Kidney (tissue), 14 donors: ENCODE data around the gene DLAT. TPM values are rescaled to one million over a fixed set of nuclear protein-coding genes. Genes with fewer than 3 reads are reported as not detected.

Source experiments
- DNase-seq, 5 donors: peaks; one replicate each; pipeline ENCODE4 v3.0.0-alpha.2; 2013 to 2020
- FAIRE-seq: peaks from 2 replicates; lab custom pipeline; 2012; peaks lifted over from hg19 to GRCh38; lab: Jason Lieb, UNC
- H3K27ac ChIP-seq, 2 donors: one replicate each; pipeline ENCODE4 v1.7.0; 2013; ENCODE audit warnings: low read depth in 2 of 2, low read length in 2 of 2, inconsistent platforms in 1 of 2
- H3K27me3 ChIP-seq: one replicate; pipeline ENCODE4 v1.7.1; 2013; ENCODE audit warnings: low read length, inconsistent platforms; ENCODE audit not compliant: control insufficient read depth, insufficient read depth
- H3K36me3 ChIP-seq, 3 donors: one replicate each; pipeline versions ENCODE4 v1.7.0 to v1.7.1; 2013; ENCODE audit warnings: low read length in 3 of 3, control low read depth in 1 of 3, inconsistent platforms in 1 of 3; ENCODE audit not compliant: insufficient read depth in 3 of 3, control insufficient read depth in 2 of 3
- H3K4me1 ChIP-seq, 3 donors: one replicate each; pipeline versions ENCODE4 v1.7.0 to v1.7.1; 2013; ENCODE audit warnings: low read length in 3 of 3, inconsistent platforms in 1 of 3, low read depth in 1 of 3; ENCODE audit not compliant: control insufficient read depth in 2 of 3, insufficient read depth in 2 of 3
- H3K4me3 ChIP-seq, 3 donors: one replicate each; pipeline versions ENCODE4 v1.7.0 to v1.8.1; 2013; ENCODE audit warnings: low read length in 3 of 3, control low read depth in 1 of 3, inconsistent platforms in 1 of 3
- H3K9ac ChIP-seq, 3 donors: one replicate each; pipeline versions ENCODE4 v1.7.0 to v1.7.1; 2013; ENCODE audit warnings: low read length in 3 of 3, control low read depth in 1 of 3, inconsistent platforms in 1 of 3
- H3K9me3 ChIP-seq, 3 donors: one replicate each; pipeline versions ENCODE4 v1.7.0 to v1.7.1; 2013; ENCODE audit warnings: low read length in 3 of 3, control low read depth in 1 of 3, inconsistent platforms in 1 of 3; ENCODE audit not compliant: control insufficient read depth in 2 of 3, insufficient read depth in 1 of 3
- intact Hi-C: fragments of 100-400 bp; cut with DNase I; formaldehyde crosslinking; loops from one replicate; pipeline ENCODE4 v1.11.1; 2022
- polyA plus RNA-seq: library from polyadenylated mRNA; stranded (reverse); fragments of 350-450 nt; fragmentation: Illumina TruSeq; extraction: RNeasy Lipid Tissue Mini Kit (QIAGEN cat#74804); gene quantifications from one replicate; pipeline ENCODE4 v1.2.3, GENCODE V29; 2014; ENCODE audit warnings: low read depth, low replicate concordance; ENCODE audit not compliant: insufficient read depth
- total RNA-seq: library from RNA; stranded (reverse); fragmentation: NEBNext Ultra II Directional; extraction: Animal tissue kit (Norgen Biotek cat#: 25700); gene quantifications from one replicate; pipeline ENCODE4 v1.2.1, GENCODE V29; 2021
- TF ChIP-seq, protein P1 (sequence below): IDR thresholded peaks from 3 replicates; pipeline ENCODE4 v1.5.1; 2012; ENCODE audit warnings: mild to moderate bottlenecking, moderate library complexity, borderline replicate concordance; ENCODE audit not compliant: insufficient read depth; ENCODE audit errors: extremely low read depth
- donor health status: control.
- donor health status: control.
- donor health status: control.
- donor health status: control.
- donor health status: control.
- donor health status: DM: yes; HTN: yes; CAD: no.
- donor health status: Normal renal cell carcinoma (clear cell type).

Gene DLAT
- total and polyA plus RNA-seq, 2 donors from 2014 or later = 27.5 to 33.1 TPM

GRCh38 chr11:112033902-112034301, 8.7 kb downstream of the DLAT start:
- Histone ChIP-seq H3K27ac (no peak overlapping the region), H3K9ac (no peak overlapping the region), H3K27me3 (no peaks in the 10 kb centered on the region), H3K9me3 (no peaks in the 10 kb centered on the region), H3K4me3 (no peak overlapping the region), H3K4me1 (no peaks in the 10 kb centered on the region), H3K36me3 (peaks cover 2 to 36% (median 24%) of the 10 kb centered on the region in 3 donors)
- TF ChIP-seq, protein P1, sequence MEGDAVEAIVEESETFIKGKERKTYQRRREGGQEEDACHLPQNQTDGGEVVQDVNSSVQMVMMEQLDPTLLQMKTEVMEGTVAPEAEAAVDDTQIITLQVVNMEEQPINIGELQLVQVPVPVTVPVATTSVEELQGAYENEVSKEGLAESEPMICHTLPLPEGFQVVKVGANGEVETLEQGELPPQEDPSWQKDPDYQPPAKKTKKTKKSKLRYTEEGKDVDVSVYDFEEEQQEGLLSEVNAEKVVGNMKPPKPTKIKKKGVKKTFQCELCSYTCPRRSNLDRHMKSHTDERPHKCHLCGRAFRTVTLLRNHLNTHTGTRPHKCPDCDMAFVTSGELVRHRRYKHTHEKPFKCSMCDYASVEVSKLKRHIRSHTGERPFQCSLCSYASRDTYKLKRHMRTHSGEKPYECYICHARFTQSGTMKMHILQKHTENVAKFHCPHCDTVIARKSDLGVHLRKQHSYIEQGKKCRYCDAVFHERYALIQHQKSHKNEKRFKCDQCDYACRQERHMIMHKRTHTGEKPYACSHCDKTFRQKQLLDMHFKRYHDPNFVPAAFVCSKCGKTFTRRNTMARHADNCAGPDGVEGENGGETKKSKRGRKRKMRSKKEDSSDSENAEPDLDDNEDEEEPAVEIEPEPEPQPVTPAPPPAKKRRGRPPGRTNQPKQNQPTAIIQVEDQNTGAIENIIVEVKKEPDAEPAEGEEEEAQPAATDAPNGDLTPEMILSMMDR = no peak
- DNase-seq (no peak), FAIRE-seq (no peak)
- intact Hi-C loops = no loop called here

GRCh38 chr11:112037527-112037926, 12.3 kb downstream of the DLAT start:
- no peak overlapping the region for H3K27ac ChIP-seq
- no peaks in the 10 kb centered on the region for H3K4me1 ChIP-seq
- intact Hi-C loops = no loop called here
- DNase-seq (no peak), FAIRE-seq (no peak)
- no peaks in the 10 kb centered on the region for H3K9me3 ChIP-seq
- H3K36me3 ChIP-seq = peaks cover 2 to 34% (median 18%) of the 10 kb centered on the region in 3 donors
- no peak overlapping the region for H3K9ac ChIP-seq
- no peak overlapping the region for H3K4me3 ChIP-seq
- TF ChIP-seq, protein P1 = no peak
- no peaks in the 10 kb centered on the region for H3K27me3 ChIP-seq

DNA sequence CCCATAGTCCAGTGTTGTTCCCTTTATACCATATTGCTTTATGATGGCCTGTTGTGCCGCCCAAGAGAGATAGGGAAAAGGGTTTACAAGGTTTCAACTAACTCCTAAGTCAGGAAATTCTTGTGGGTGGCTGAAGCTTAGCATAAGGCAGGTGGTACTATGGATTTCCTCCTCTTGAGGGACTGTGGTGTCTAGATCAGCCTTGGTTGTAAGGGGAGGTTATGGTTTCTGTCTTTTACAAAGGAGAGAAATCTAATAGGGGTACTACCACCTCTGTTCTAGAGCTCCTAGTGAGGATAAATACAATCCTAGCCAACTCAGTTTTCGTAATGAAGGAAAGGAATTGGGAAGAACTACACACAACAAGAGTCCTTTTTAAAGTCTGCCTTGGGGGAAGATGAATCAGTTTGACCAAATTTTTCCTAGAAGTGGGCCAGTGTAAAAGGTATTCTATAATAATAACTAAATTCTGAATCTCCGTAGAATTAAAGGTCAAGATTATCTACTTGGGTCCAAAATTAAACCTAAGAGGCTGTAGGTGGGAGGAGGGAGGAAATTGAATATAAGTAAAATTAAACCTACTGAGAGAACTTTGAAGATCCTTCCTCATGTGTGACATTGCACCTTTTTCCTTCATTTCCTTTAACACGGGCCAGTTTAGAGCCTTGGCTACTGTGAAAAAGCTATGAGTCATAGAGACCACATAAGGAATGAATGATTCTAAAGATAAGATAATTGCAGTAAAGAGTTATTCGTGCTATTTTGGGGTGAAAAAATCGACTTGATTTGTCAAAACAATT, 17.2 kb downstream of the DLAT start:
- no peaks in the 10 kb centered on the region for H3K9me3 ChIP-seq
- no peak for FAIRE-seq
- peaks cover 5 to 32% (median 7%) of the 10 kb centered on the region in 3 donors for H3K36me3 ChIP-seq
- H3K27ac ChIP-seq = no peak overlapping the region
- H3K4me1 ChIP-seq = no peaks in the 10 kb centered on the region
- H3K9ac ChIP-seq = no peak overlapping the region
- TF ChIP-seq, protein P1 = no peak
- intact Hi-C loops = no loop called here
- H3K27me3 ChIP-seq = no peaks in the 10 kb centered on the region
- no peak overlapping the region for H3K4me3 ChIP-seq
- no peak for DNase-seq

- peaks cover 3 to 27% (median 5%) of the 10 kb centered on the region in 3 donors for H3K36me3 ChIP-seq
- no peaks in the 10 kb centered on the region for H3K27me3 ChIP-seq
- intact Hi-C loops = no loop called here
- no peak overlapping the region for H3K27ac ChIP-seq
- no peak overlapping the region for H3K4me3 ChIP-seq
- DNase-seq (no peak), FAIRE-seq (no peak)
- H3K9me3 ChIP-seq = no peaks in the 10 kb centered on the region
- H3K4me1 ChIP-seq = no peaks in the 10 kb centered on the region
- no peak overlapping the region for H3K9ac ChIP-seq
- TF ChIP-seq, protein P1 = no peak
Observed at GRCh38 chr11:112042961-112043304, 17.7 kb downstream of the DLAT start.
